Measurements from ENCODE around the gene PGA5.
"Not testable (repeated sequence)": the region's sequence is repeated elsewhere in the genome, so short reads cannot be mapped to it uniquely, and the experiment has no call there.

The PGA5 gene

DNA sequence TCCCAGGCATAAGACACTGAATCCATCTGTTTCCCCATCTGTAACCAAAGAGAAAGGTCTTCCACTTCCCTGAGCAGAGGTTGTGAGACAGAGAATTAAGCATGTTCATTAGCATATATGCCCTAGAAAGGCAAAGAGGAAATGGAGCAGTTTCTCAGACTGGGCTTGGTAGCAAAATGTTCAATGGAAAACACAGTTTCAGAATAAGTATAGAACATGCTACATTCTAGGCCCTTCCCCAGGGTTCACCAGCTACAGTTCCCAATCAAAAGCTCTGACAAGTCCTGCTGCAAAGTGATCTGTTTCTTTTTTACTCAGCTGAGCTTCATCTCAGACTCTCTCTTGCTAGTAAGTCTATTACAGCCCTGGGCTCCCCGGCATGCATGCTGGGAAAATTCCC lies 11.4 kb downstream of the PGA5 start:
- not testable (repeated sequence) for H3K27me3 ChIP-seq (ENCODE audit: control insufficient read depth, insufficient read depth, low read length); H3K4me3 ChIP-seq (ENCODE audit: low read depth, low read length); H3K4me1 ChIP-seq (ENCODE audit: control insufficient read depth, insufficient read depth, low read length); H3K9ac ChIP-seq (ENCODE audit: low read length); H3K36me3 ChIP-seq (ENCODE audit: control insufficient read depth, insufficient read depth, low read length); H3K9me3 ChIP-seq (ENCODE audit: control insufficient read depth, insufficient read depth, low read depth, low read length); H3K27ac ChIP-seq (ENCODE audit: low read depth, low read length)

DNA sequence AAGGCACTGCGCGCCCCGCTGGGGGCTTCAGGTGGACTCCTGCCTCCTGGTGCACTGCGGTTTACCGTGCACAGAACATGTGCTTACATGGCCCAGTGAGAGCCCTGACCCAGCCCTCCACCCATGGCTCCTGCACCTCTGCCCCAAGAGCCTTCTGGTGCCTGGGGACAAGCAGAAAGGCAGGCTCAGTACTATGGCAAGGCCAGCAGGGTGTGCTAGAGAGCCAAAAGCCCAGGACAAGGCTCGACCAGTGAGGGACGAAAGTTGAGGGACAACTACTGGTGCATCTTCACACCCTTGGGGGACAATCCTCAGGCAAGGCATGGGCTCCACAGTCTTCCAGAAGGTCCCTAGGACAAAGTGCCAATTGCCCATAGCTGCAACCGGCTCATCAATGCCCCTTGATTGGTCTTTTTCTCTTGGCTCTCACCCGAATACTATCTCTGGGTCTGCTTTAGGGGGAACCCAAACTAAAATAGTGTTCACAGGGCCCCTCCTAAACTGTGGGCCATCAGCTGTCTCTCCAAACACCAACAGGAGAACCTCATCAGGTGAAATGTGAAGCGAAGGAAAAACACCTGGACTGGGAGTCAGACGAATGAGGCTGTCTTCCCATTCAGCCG lies 13.5 kb downstream of the PGA5 start:
- Histone ChIP-seq H3K9me3 (ENCODE audit: control insufficient read depth, insufficient read depth, low read depth, low read length) (no peaks in the 10 kb centered on the region), H3K27me3 (ENCODE audit: control insufficient read depth, insufficient read depth, low read length) (no peaks in the 10 kb centered on the region), H3K4me3 (ENCODE audit: low read depth, low read length) (no peak overlapping the region), H3K9ac (ENCODE audit: low read length) (no peak overlapping the region), H3K27ac (ENCODE audit: low read depth, low read length) (no peak overlapping the region), H3K4me1 (ENCODE audit: control insufficient read depth, insufficient read depth, low read length) (no peaks in the 10 kb centered on the region), H3K36me3 (ENCODE audit: control insufficient read depth, insufficient read depth, low read length) (peaks cover 15% of the 10 kb centered on the region)

DNA sequence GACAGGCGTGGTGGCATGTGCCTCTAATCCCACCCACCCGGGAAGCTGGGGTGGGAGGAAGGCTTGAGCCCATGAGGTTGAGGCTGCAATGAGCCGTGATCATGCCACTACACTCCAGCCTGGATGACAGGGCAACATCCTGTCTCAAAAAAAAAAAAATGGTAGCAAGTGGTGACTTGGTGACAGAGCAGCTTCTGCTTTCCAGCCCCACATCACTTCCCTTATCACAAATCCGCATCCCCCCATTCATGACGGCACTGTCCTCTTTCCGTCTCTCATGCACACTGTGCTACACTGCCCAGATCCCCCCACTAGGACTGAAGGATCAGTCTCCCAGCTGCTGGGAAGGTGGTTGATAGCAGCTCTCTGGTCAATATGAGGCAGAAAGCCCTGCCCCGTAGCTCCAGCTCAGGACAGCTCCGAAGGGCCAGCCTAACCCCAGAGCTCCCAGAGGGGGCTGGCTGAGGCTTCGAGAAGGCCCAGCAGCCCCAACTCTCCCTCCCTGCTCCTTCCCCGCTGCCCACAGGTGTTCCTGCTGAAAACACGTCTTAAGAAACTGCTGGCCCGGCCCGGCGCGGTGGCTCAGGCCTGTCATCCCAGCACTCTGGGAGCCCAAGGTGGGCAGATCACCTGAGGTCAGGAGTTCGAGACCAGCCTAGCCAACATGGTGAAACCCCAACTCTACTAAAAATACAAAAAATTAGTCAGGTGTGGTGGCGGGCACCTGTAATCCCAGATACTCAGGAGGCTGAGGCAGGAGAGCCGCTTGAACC lies 15.9 kb downstream of the PGA5 start:
- no peak overlapping the region for H3K27ac ChIP-seq (ENCODE audit: low read depth, low read length)
- no peak overlapping the region for H3K4me3 ChIP-seq (ENCODE audit: low read depth, low read length)
- H3K4me1 ChIP-seq (ENCODE audit: control insufficient read depth, insufficient read depth, low read length) = no peaks in the 10 kb centered on the region
- H3K27me3 ChIP-seq (ENCODE audit: control insufficient read depth, insufficient read depth, low read length) = no peaks in the 10 kb centered on the region
- no peaks in the 10 kb centered on the region for H3K9me3 ChIP-seq (ENCODE audit: control insufficient read depth, insufficient read depth, low read depth, low read length)
- no peak overlapping the region for H3K9ac ChIP-seq (ENCODE audit: low read length)
- peaks cover 15% of the 10 kb centered on the region for H3K36me3 ChIP-seq (ENCODE audit: control insufficient read depth, insufficient read depth, low read length)

DNA sequence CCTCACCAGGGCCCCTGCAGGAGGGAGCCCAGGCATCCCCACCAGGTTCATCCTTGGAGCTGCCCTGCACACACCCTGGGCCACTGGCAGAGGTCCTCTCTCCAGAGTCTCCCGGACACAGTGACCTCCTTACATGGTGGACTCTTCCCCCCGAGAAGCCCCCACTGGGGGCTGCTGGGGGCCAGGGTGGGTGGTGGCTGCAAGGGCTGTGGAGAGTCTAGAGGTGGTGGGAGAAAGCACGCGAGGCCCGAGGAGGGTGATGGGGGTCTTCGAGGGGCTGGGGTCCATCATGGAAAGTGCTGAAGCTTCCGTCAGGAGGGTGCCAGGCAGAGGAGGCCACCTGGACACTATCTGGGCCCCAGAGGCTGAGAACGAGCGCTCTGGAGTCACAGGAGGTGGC lies 17.6 kb downstream of the PGA5 start:
- no peaks in the 10 kb centered on the region for H3K4me1 ChIP-seq (ENCODE audit: control insufficient read depth, insufficient read depth, low read length)
- H3K27ac ChIP-seq (ENCODE audit: low read depth, low read length) = no peak overlapping the region
- peaks cover 19% of the 10 kb centered on the region for H3K36me3 ChIP-seq (ENCODE audit: control insufficient read depth, insufficient read depth, low read length)
- H3K4me3 ChIP-seq (ENCODE audit: low read depth, low read length) = no peak overlapping the region
- no peaks in the 10 kb centered on the region for H3K9me3 ChIP-seq (ENCODE audit: control insufficient read depth, insufficient read depth, low read depth, low read length)
- no peaks in the 10 kb centered on the region for H3K27me3 ChIP-seq (ENCODE audit: control insufficient read depth, insufficient read depth, low read length)
- H3K9ac ChIP-seq (ENCODE audit: low read length) = no peak overlapping the region

GRCh38 chr11:61259363-61259762 lies 18.4 kb downstream of the PGA5 start:
- Histone ChIP-seq H3K9me3 (ENCODE audit: control insufficient read depth, insufficient read depth, low read depth, low read length) (no peaks in the 10 kb centered on the region), H3K4me3 (ENCODE audit: low read depth, low read length) (no peak overlapping the region), H3K9ac (ENCODE audit: low read length) (no peak overlapping the region), H3K36me3 (ENCODE audit: control insufficient read depth, insufficient read depth, low read length) (peaks cover 23% of the 10 kb centered on the region), H3K27me3 (ENCODE audit: control insufficient read depth, insufficient read depth, low read length) (no peaks in the 10 kb centered on the region), H3K27ac (ENCODE audit: low read depth, low read length) (no peak overlapping the region), H3K4me1 (ENCODE audit: control insufficient read depth, insufficient read depth, low read length) (no peaks in the 10 kb centered on the region)

DNA sequence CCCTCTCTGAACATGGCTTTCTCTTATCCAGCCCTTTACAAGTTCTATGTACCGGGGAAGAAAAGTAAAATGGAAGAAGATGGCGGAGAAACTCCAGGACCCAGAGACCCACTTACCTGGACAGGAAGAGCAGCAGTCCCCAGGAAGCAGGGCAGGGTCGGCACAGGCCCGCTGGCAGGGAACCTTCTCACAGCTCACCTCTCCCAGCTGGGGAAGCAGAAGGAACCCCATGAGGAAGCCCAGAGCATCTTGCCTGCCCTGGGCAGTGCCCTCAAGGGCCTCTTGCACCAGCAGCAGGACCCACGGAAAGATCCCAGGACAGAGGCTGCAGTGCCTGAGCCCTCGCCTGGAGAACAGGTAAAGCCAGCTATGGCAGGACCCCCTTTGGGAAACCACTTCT lies 23.4 kb downstream of the PGA5 start:
- Histone ChIP-seq H3K4me1 (ENCODE audit: control insufficient read depth, insufficient read depth, low read length) (no peaks in the 10 kb centered on the region), H3K9ac (ENCODE audit: low read length) (no peak overlapping the region), H3K36me3 (ENCODE audit: control insufficient read depth, insufficient read depth, low read length) (peaks cover 18% of the 10 kb centered on the region), H3K4me3 (ENCODE audit: low read depth, low read length) (no peak overlapping the region), H3K9me3 (ENCODE audit: control insufficient read depth, insufficient read depth, low read depth, low read length) (no peaks in the 10 kb centered on the region), H3K27me3 (ENCODE audit: control insufficient read depth, insufficient read depth, low read length) (no peaks in the 10 kb centered on the region), H3K27ac (ENCODE audit: low read depth, low read length) (no peak overlapping the region)

DNA sequence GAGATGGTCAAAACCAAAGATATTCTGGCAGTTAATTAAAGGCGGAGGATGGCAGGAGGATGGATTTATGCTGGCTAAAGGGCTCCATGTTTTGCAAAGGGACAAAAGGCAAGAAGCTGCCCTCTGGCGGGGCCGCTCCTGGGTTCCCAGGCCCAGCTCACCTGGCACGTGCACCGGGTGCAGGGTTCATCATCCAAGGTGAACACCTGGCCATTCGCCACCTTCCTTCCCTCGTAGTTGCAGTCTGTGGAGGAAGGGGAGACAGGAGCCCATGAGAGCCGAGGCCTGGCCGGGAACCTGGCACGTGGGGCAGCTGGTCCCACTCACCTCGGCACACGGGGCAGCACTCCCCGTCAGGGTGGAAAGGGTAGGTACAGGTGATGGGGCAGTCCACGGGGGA lies 23.8 kb downstream of the PGA5 start:
- no peaks in the 10 kb centered on the region for H3K27me3 ChIP-seq (ENCODE audit: control insufficient read depth, insufficient read depth, low read length)
- no peak overlapping the region for H3K9ac ChIP-seq (ENCODE audit: low read length)
- H3K4me3 ChIP-seq (ENCODE audit: low read depth, low read length) = no peak overlapping the region
- no peaks in the 10 kb centered on the region for H3K4me1 ChIP-seq (ENCODE audit: control insufficient read depth, insufficient read depth, low read length)
- peaks cover 16% of the 10 kb centered on the region for H3K36me3 ChIP-seq (ENCODE audit: control insufficient read depth, insufficient read depth, low read length)
- no peaks in the 10 kb centered on the region for H3K9me3 ChIP-seq (ENCODE audit: control insufficient read depth, insufficient read depth, low read depth, low read length)
- H3K27ac ChIP-seq (ENCODE audit: low read depth, low read length) = no peak overlapping the region

GRCh38 chr11:61265357-61265756 lies 24.4 kb downstream of the PGA5 start:
- H3K9ac ChIP-seq (ENCODE audit: low read length) = no peak overlapping the region
- H3K27ac ChIP-seq (ENCODE audit: low read depth, low read length) = no peak overlapping the region
- no peak overlapping the region for H3K4me3 ChIP-seq (ENCODE audit: low read depth, low read length)
- H3K36me3 ChIP-seq (ENCODE audit: control insufficient read depth, insufficient read depth, low read length) = peaks cover 19% of the 10 kb centered on the region
- H3K4me1 ChIP-seq (ENCODE audit: control insufficient read depth, insufficient read depth, low read length) = no peaks in the 10 kb centered on the region
- H3K27me3 ChIP-seq (ENCODE audit: control insufficient read depth, insufficient read depth, low read length) = no peaks in the 10 kb centered on the region
- no peaks in the 10 kb centered on the region for H3K9me3 ChIP-seq (ENCODE audit: control insufficient read depth, insufficient read depth, low read depth, low read length)

DNA sequence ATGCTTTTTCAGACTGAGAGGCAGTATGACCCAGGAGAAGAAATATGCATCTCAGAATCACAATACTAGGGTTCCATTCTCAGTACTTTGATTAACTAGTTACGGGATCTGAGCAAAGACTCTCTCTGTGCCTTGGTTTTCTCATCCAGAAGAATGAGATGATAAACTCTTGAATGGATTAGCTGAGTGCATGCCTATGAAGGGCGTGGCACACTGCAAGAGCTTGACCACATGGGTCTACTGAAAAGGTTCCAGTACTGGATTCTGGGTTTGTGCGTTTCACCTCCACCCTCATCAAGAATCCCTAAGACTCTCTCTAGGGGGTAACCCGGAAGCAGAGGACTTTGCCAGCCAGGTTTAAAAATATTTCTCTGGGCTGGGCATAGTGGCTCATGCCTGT lies 25.6 kb downstream of the PGA5 start:
- H3K27ac ChIP-seq (ENCODE audit: low read depth, low read length) = no peak overlapping the region
- no peak overlapping the region for H3K9ac ChIP-seq (ENCODE audit: low read length)
- H3K4me1 ChIP-seq (ENCODE audit: control insufficient read depth, insufficient read depth, low read length) = no peaks in the 10 kb centered on the region
- peaks cover 27% of the 10 kb centered on the region for H3K36me3 ChIP-seq (ENCODE audit: control insufficient read depth, insufficient read depth, low read length)
- no peaks in the 10 kb centered on the region for H3K27me3 ChIP-seq (ENCODE audit: control insufficient read depth, insufficient read depth, low read length)
- no peak overlapping the region for H3K4me3 ChIP-seq (ENCODE audit: low read depth, low read length)
- H3K9me3 ChIP-seq (ENCODE audit: control insufficient read depth, insufficient read depth, low read depth, low read length) = no peaks in the 10 kb centered on the region

- Histone ChIP-seq H3K9me3 (ENCODE audit: control insufficient read depth, insufficient read depth, low read depth, low read length) (no peaks in the 10 kb centered on the region), H3K4me1 (ENCODE audit: control insufficient read depth, insufficient read depth, low read length) (no peaks in the 10 kb centered on the region), H3K27ac (ENCODE audit: low read depth, low read length) (no peak overlapping the region), H3K9ac (ENCODE audit: low read length) (no peak overlapping the region), H3K4me3 (ENCODE audit: low read depth, low read length) (no peak overlapping the region), H3K36me3 (ENCODE audit: control insufficient read depth, insufficient read depth, low read length) (peaks cover 35% of the 10 kb centered on the region), H3K27me3 (ENCODE audit: control insufficient read depth, insufficient read depth, low read length) (no peaks in the 10 kb centered on the region)
These were observed 26.5 kb downstream of the PGA5 start for GRCh38 chr11:61267437-61267841.

DNA sequence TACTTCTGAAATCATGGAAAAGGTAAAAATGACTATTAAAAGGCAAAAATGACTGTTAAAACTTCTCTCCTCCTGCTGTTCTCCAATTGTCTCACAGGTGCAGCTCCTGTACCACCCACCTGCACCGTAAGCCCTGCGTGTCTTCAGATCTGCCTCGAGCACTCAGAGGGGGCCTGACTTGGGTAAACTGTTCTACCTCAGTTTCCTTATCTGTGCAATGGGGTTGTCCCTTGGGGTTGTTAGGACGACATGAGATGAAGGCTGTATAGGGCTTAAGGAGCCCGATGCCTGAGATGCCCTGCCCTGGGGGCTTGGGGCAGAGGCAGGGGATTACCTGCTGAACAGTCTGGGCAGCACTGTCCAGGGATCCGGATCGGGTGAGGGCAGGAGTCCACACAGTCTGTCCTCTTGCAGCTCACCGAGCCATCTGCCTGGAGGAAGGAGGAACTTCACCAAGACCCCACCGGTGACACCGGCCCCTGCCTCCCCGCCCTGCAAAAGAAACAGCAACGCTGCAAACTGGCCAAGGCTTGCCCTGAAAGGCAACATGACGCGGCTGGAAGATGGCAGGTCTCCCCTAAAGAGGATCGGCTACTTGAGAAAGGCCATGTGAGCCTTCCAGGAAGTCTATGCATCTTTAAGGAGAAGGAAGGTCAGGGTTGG lies 27.7 kb downstream of the PGA5 start:
- Histone ChIP-seq H3K4me1 (ENCODE audit: control insufficient read depth, insufficient read depth, low read length) (no peaks in the 10 kb centered on the region), H3K9ac (ENCODE audit: low read length) (no peak overlapping the region), H3K36me3 (ENCODE audit: control insufficient read depth, insufficient read depth, low read length) (peaks cover 40% of the 10 kb centered on the region), H3K27me3 (ENCODE audit: control insufficient read depth, insufficient read depth, low read length) (no peaks in the 10 kb centered on the region), H3K4me3 (ENCODE audit: low read depth, low read length) (no peak overlapping the region), H3K27ac (ENCODE audit: low read depth, low read length) (no peak overlapping the region), H3K9me3 (ENCODE audit: control insufficient read depth, insufficient read depth, low read depth, low read length) (no peaks in the 10 kb centered on the region)

Measured in HUES6 (cell line).